GM12878 (cell line): Measurements from ENCODE around the gene TTC31. TPM values are rescaled to one million over a fixed set of nuclear protein-coding genes. Genes with fewer than 3 reads are reported as not detected.

ENCODE experiments used
- ATAC-seq: fragments of 200-7000 bp; cut with Tn5 transposase; 3 replicates; pipeline ENCODE4 v1.9.1; 2020; ENCODE audit warnings: mild to moderate bottlenecking, moderate library complexity
- BruUV-seq: library from RNA; stranded (reverse); fragments of 400-500 nt; replicated peaks from 2 replicates; lab custom pipeline; 2021; lab: Mats Ljungman, UMichigan
- CTCF ChIA-PET: fragments of 300-600 bp; sonication (Branson Sonifier 250); formaldehyde crosslinking; extraction: SDS; loops from one replicate; lab custom pipeline; 2021; ENCODE audit warnings: inconsistent platforms; lab: Yijun Ruan, JAX
- POLR2A ChIA-PET: fragments of 350-600 bp; formaldehyde crosslinking; extraction: SDS; loops from one replicate; lab custom pipeline; 2021; ENCODE audit warnings: inconsistent platforms; lab: Charles Lee
- RAD21 ChIA-PET: fragments of 300-600 bp; sonication (Branson Sonifier 250); formaldehyde crosslinking; loops from one replicate; lab custom pipeline; 2023; ENCODE audit warnings: antibody characterized with exemption; ENCODE audit not compliant: unreplicated experiment; lab: Charles Lee
- SMC1A ChIA-PET: fragments of 300-600 bp; sonication (Branson Sonifier 250); formaldehyde crosslinking; loops from one replicate; lab custom pipeline; 2023; ENCODE audit not compliant: unreplicated experiment, uncharacterized antibody; lab: Charles Lee
- DNase-seq: peaks from one replicate; pipeline ENCODE4 v3.0.0-alpha.2; 2011; ENCODE audit warnings: low read depth, low spot score
- FAIRE-seq: peaks from 3 replicates; lab custom pipeline; 2011; peaks lifted over from hg19 to GRCh38; lab: Jason Lieb, UNC
- H2AFZ ChIP-seq: 2 replicates; pipeline ENCODE4 v1.6.0; 2011; ENCODE audit warnings: low read depth, low read length, control low read depth; ENCODE audit not compliant: control insufficient read depth
- H3K27ac ChIP-seq: 2 replicates; pipeline ENCODE4 v1.5.1; 2011; ENCODE audit warnings: control low read depth; ENCODE audit not compliant: control insufficient read depth, insufficient read depth
- H3K27me3 ChIP-seq, 2 experiments: replicated peaks in 1 of 2; 2 replicates each; pipeline versions ENCODE4 v1.6.0 to v1.6.1; 2011; ENCODE audit warnings: low read length in 1 of 2; ENCODE audit not compliant: control insufficient read depth in 2 of 2, insufficient read depth in 2 of 2
- H3K36me3 ChIP-seq, 2 experiments: 2 replicates each; pipeline ENCODE4 v1.5.1; 2011; ENCODE audit warnings: low read length in 1 of 2; ENCODE audit not compliant: control insufficient read depth in 2 of 2, insufficient read depth in 2 of 2
- H3K4me1 ChIP-seq: 2 replicates; pipeline ENCODE4 v1.6.1; 2011; ENCODE audit warnings: mild to moderate bottlenecking, low read length, moderate library complexity, mixed read lengths; ENCODE audit not compliant: control insufficient read depth, insufficient read depth
- H3K4me2 ChIP-seq: 2 replicates; pipeline ENCODE4 v1.6.0; 2011; ENCODE audit warnings: control low read depth; ENCODE audit not compliant: control insufficient read depth, insufficient read depth
- H3K4me3 ChIP-seq: fragments of 200-600 bp; sonication (generic); 2 replicates; pipeline ENCODE4 v1.5.1; 2016
- H3K79me2 ChIP-seq: 2 replicates; pipeline ENCODE4 v1.6.0; 2011; ENCODE audit warnings: low read length; ENCODE audit not compliant: control insufficient read depth, insufficient read depth
- H3K9ac ChIP-seq: 2 replicates; pipeline ENCODE4 v1.8.0; 2011; ENCODE audit warnings: low read length, control low read depth, mixed read lengths; ENCODE audit not compliant: control insufficient read depth, insufficient read depth
- H3K9me3 ChIP-seq: replicated peaks from 3 replicates; pipeline ENCODE4 v1.5.1; 2011; ENCODE audit warnings: mild to moderate bottlenecking, low read length; ENCODE audit not compliant: control insufficient read depth, insufficient read depth
- H4K20me1 ChIP-seq: 2 replicates; pipeline ENCODE4 v1.6.0; 2011; ENCODE audit not compliant: control insufficient read depth, insufficient read depth
- BRCA1 ChIP-seq: IDR thresholded peaks from 2 replicates; pipeline ENCODE4 v1.6.1; 2011; ENCODE audit warnings: low read depth, low read length, improper control_type of control experiment
- CBX3 ChIP-seq: fragments of 200-600 bp; sonication (generic); IDR thresholded peaks from 2 replicates; pipeline ENCODE4 v1.6.1; 2016; ENCODE audit warnings: low read depth, borderline replicate concordance
- EED ChIP-seq: sonication (generic); IDR thresholded peaks from 2 replicates; pipeline ENCODE4 v1.6.1; 2016; ENCODE audit warnings: antibody characterized with exemption, low read depth
- MTA2 ChIP-seq: fragments of 450-650 bp; IDR thresholded peaks from 2 replicates; pipeline ENCODE4 v1.6.1; 2016; ENCODE audit warnings: low read depth, mild to moderate bottlenecking, moderate library complexity
- POLR2AphosphoS5 ChIP-seq: IDR thresholded peaks from 2 replicates; pipeline ENCODE4 v1.6.1; 2011; ENCODE audit warnings: mild to moderate bottlenecking, low read length, inconsistent platforms
- SUPT20H ChIP-seq: IDR thresholded peaks from 2 replicates; pipeline ENCODE4 v1.6.1; 2011; ENCODE audit warnings: low read depth, mild to moderate bottlenecking, low read length, moderate library complexity, borderline replicate concordance; ENCODE audit not compliant: control insufficient read depth
- TCF12 ChIP-seq: IDR thresholded peaks from 2 replicates; pipeline ENCODE4 v1.6.1; 2011; ENCODE audit warnings: low read depth, mild to moderate bottlenecking, low read length
- WGBS: methylation state at CpG from one replicate; pipeline ENCODE4 v1.1.6; 2016; ENCODE audit warnings: low lambda C conversion rate; ENCODE audit not compliant: insufficient replicate concordance, insufficient coverage; ENCODE audit errors: missing lambda C conversion rate; 5-methylcytosine and 5-hydroxymethylcytosine counted together
- in situ Hi-C: fragments of 300-500 bp; cut with MboI; formaldehyde crosslinking; loops from 9 replicates; pipeline ENCODE4 v1.14.3; 2018; ENCODE audit warnings: mixed read lengths
- intact Hi-C: fragments of 100-400 bp; cut with micrococcal nuclease; formaldehyde crosslinking; loops from one replicate; pipeline ENCODE4 v1.14.2; 2022; ENCODE audit not compliant: unreplicated experiment
- polyA plus RNA-seq, 11 experiments: library from polyadenylated mRNA; depleted of rRNA in 4 of 11; unstranded in 6 of 11; stranded (reverse) in 5 of 11; fragments of >200 nt; fragmentation: Nextera tagmentation in 4 of 11; fragmentation: Illumina TruSeq in 1 of 11; extraction: Ambion mirVana in 4 of 11; extraction: Trizol in 1 of 11; gene quantifications; 1 replicate in 1 of 11; 2 replicates in 10 of 11; pipeline versions ENCODE4 v1.2.1 to v1.2.3, GENCODE V29; 2011 to 2016; ENCODE audit warnings: inconsistent platforms in 2 of 11, missing spikeins in 2 of 11, low read depth in 1 of 11
- total RNA-seq, 4 experiments: library from RNA; depleted of rRNA in 3 of 4; stranded (reverse); fragments of >200 nt in 3 of 4; fragmentation: Illumina TruSeq in 1 of 4; extraction: Trizol in 1 of 4; gene quantifications; 2 replicates each; pipeline versions ENCODE4 v1.2.1 to v1.2.3, GENCODE V29; 2013 to 2021
- TF ChIP-seq, protein P1 (sequence below): fragments of 450-650 bp; formaldehyde crosslinking; IDR thresholded peaks from 2 replicates; pipeline ENCODE4 v1.4.0; 2022; ENCODE audit warnings: mild to moderate bottlenecking, moderate library complexity

TTC31 gene
- total and polyA plus RNA-seq, 10 of the 15 experiments (the other 5 are each of a cell fraction or from before 2014, with no cell fraction given): 6.5 to 34.9 (median 25.9) TPM

GRCh38 chr2:74436111-74436805, 46.6 kb upstream of the TTC31 start:
- Histone ChIP-seq H3K4me2 (peak overlapping the region; percentile 10; the same call in 1 of the 2 replicates), H3K4me1 (peaks cover 22% of the 10 kb centered on the region), H3K9me3 (no peaks in the 10 kb centered on the region), H3K27ac (no peak overlapping the region), H3K36me3 (no peaks in the 10 kb centered on the region), H3K79me2 (no peaks in the 10 kb centered on the region; the same call in 1 of the 2 replicates), H2AFZ (no peak overlapping the region), H4K20me1 (no peaks in the 10 kb centered on the region), H3K4me3 (no peak overlapping the region), H3K27me3 (peaks cover 0 to 2% of the 10 kb centered on the region in 2 experiments; a peak in 1 of 4 replicates), H3K9ac (no peak overlapping the region)
- WGBS: 89% methylated on average over 42 of the region's 43 CpGs
- FAIRE-seq (no peak), ATAC-seq (no peak), DNase-seq (no peak)
- SMC1A ChIA-PET: interaction anchor here (1.0 kb wide), 1 partner anchor 11 kb away, joined by 3 read pairs; no protein-coding TSS in a partner anchor
- TF ChIP-seq MTA2 (no peak), EED (no peak), POLR2AphosphoS5 (no peak), BRCA1 (no peak), TCF12 (no peak), SUPT20H (no peak), CBX3 (no peak)
- TF ChIP-seq, protein P1, sequence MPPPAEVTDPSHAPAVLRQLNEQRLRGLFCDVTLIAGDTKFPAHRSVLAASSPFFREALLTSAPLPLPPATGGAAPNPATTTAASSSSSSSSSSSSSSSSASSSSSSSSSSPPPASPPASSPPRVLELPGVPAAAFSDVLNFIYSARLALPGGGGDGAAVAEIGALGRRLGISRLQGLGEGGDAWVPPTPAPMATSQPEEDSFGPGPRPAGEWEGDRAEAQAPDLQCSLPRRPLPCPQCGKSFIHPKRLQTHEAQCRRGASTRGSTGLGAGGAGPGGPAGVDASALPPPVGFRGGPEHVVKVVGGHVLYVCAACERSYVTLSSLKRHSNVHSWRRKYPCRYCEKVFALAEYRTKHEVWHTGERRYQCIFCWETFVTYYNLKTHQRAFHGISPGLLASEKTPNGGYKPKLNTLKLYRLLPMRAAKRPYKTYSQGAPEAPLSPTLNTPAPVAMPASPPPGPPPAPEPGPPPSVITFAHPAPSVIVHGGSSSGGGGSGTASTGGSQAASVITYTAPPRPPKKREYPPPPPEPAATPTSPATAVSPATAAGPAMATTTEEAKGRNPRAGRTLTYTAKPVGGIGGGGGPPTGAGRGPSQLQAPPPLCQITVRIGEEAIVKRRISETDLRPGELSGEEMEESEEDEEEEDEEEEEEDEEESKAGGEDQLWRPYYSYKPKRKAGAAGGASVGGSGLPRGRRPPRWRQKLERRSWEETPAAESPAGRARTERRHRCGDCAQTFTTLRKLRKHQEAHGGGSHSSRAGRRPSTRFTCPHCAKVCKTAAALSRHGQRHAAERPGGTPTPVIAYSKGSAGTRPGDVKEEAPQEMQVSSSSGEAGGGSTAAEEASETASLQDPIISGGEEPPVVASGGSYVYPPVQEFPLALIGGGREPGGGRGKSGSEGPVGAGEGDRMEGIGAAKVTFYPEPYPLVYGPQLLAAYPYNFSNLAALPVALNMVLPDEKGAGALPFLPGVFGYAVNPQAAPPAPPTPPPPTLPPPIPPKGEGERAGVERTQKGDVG (CRISPR knock-in tag): no peak
- intact Hi-C loops: no loop called here
- CTCF ChIA-PET: interaction anchor here (1.1 kb wide), 1 partner anchor 21 kb away, joined by 3 read pairs; no protein-coding TSS in a partner anchor
- in situ Hi-C loops: no loop called here
- RAD21 ChIA-PET: no interaction called here
- POLR2A ChIA-PET: no interaction called here
- no TSS peak for BruUV-seq
